Measurements from ENCODE around the gene DHRS11. TPM values are rescaled to one million over a fixed set of nuclear protein-coding genes. Genes with fewer than 3 reads are reported as not detected.

Gene DHRS11
- total and polyA plus RNA-seq, 2 of the 4 experiments (the other 2 are of a cell fraction): 7.0 to 14.5 TPM

DNA sequence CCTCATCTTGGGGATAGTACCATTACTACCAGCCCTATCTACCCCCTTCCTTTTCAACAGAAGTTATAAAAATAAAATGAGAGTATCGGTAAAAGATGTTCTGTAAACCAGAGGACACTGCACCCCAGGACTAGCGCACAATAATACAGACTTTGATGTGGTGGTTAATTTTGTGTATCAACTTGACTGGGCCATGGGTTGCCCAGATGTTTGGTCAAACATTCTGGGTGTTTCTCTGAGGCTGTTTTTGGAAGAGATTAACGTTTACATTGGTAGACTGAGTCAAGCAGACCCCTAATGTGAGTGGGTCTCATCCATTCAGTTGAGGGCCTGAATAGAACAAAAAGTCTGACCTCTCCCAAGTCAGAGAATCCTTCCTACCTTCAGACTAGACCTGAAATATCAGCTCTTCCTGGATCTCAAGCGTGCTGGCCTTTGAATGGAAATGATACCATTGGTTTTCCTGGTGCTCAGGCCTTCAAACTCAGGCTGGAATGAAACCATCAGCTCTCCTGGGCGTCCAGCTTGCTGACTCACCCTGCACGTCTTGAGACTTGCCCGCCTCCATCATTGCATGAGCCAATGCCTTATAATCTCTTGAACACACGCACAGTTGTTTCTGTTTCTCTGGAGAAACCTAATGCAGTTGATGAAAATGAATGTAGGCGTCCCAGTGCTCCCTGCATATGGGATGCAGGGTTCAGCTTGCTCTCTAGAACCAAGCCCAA, 19.8 kb downstream of the DHRS11 start:
- dilution Hi-C loops (cut with HindIII; ENCODE audit: low sequenced_read_pairs, unreplicated experiment): no loop called here
- no peak overlapping the region for H3K56ac ChIP-seq (ENCODE audit: extremely low read depth, insufficient read depth, low read length)
- WGBS, 2 experiments (ENCODE audit: extremely low coverage in 2 of 2, insufficient read length in 1 of 2): no CpG with 5 or more reads among the region's 9 CpGs
- ATAC-seq (ENCODE audit: low read depth) (peak; percentile 58), DNase-seq (peak; percentile 85)
- H3K4me2 ChIP-seq (ENCODE audit: low read depth, low read length): no peak overlapping the region
- H4K20me1 ChIP-seq (ENCODE audit: insufficient read depth, low read length): peaks cover 13% of the 10 kb centered on the region
- H3K36me3 ChIP-seq (ENCODE audit: control insufficient read depth, insufficient read depth, low read length): peaks cover 1% of the 10 kb centered on the region; the same call in 1 of the 2 replicates
- H3K9ac ChIP-seq (ENCODE audit: low read depth, low read length): no peak overlapping the region
- H4K8ac ChIP-seq (ENCODE audit: low read depth in 2 of 2, low read length in 2 of 2): peak overlapping the region in 1 of 2 experiments; percentile 61; a peak in 1 of 4 replicates
- H3K27me3 ChIP-seq (ENCODE audit: control insufficient read depth, insufficient read depth, low read length): no peaks in the 10 kb centered on the region
- no peak overlapping the region for H3K18ac ChIP-seq (ENCODE audit: low read depth, low read length)
- no peak overlapping the region for H3K14ac ChIP-seq (replicated peaks; ENCODE audit: low read depth, low read length)
- no peak overlapping the region for H2BK120ac ChIP-seq (ENCODE audit: low read depth, low read length)
- ChIA-PET CTCF (interaction anchor here (1.1 kb wide), 1 partner anchor 9 kb away, joined by 4 read pairs; no protein-coding TSS in a partner anchor), POLR2A (ENCODE audit: unreplicated experiment) (no interaction called here)
- intact Hi-C loops (cut with micrococcal nuclease): no loop called here
- no peak overlapping the region for H4K91ac ChIP-seq (ENCODE audit: insufficient read depth, low read depth, low read length)
- no peak overlapping the region for H4K5ac ChIP-seq (ENCODE audit: low read depth, low read length)
- H2BK15ac ChIP-seq (ENCODE audit: low read depth, low read length): no peak overlapping the region
- H2AK9ac ChIP-seq (replicated peaks; ENCODE audit: low read depth, low read length, poor library complexity): no peak overlapping the region
- H3K4me1 ChIP-seq (ENCODE audit: control insufficient read depth, insufficient read depth, low read length): no peaks in the 10 kb centered on the region
- TF ChIP-seq NFE2L2 (IDR thresholded peaks at IDR 0.05; ENCODE audit: low read depth, low read length): peak; percentile 23; the same call in 1 of the 2 replicates
- TF ChIP-seq RFX5 (IDR thresholded peaks at IDR 0.05; ENCODE audit: low read depth, low read length): no peak
- BruUV-seq (replicated peaks): no TSS peak
- peaks cover 12% of the 10 kb centered on the region; the same call in 1 of the 2 replicates for H3K9me1 ChIP-seq (ENCODE audit: insufficient read depth, low read length)
- H3K4me3 ChIP-seq (ENCODE audit: insufficient read depth, low read depth, low read length): no peak overlapping the region
- no peak overlapping the region for H2AFZ ChIP-seq (replicated peaks; ENCODE audit: low read length, poor library complexity)
- in situ Hi-C loops (cut with MboI; ENCODE audit: low sequenced_read_pairs): no loop called here
- H3K9me3 ChIP-seq (ENCODE audit: control insufficient read depth, insufficient read depth, low read length): no peaks in the 10 kb centered on the region
- H3K79me1 ChIP-seq (ENCODE audit: low read depth in 1 of 2, low read length in 2 of 2): no peaks in the 10 kb centered on the region; a peak in 2 of 4 replicates
- H2BK5ac ChIP-seq (ENCODE audit: low read depth, low read length, poor library complexity, severe bottlenecking): no peak overlapping the region
- H3K27ac ChIP-seq (ENCODE audit: insufficient read depth, low read length): no peak overlapping the region
- no peak overlapping the region for H3K4ac ChIP-seq (ENCODE audit: low read depth, low read length)
- H3K23ac ChIP-seq (ENCODE audit: low read depth, low read length): no peak overlapping the region
- H2BK20ac ChIP-seq (ENCODE audit: low read depth, low read length): no peak overlapping the region
- H2AK5ac ChIP-seq (ENCODE audit: low read depth, low read length): no peak overlapping the region
